Amniotic epithelial cell (primary cell): Measurements from ENCODE around the gene GJA10.
A peak's percentile ranks its signal among the peaks of the same experiment; 100 is the strongest.

ENCODE experiments used
- DNase-seq: peaks from one replicate; pipeline ENCODE4 v3.0.0-alpha.2; 2010; ENCODE audit warnings: low read depth

Gene GJA10

GRCh38 chr6:89917216-89917615 lies 22.9 kb downstream of the GJA10 start:
- DNase-seq = no peak

DNA sequence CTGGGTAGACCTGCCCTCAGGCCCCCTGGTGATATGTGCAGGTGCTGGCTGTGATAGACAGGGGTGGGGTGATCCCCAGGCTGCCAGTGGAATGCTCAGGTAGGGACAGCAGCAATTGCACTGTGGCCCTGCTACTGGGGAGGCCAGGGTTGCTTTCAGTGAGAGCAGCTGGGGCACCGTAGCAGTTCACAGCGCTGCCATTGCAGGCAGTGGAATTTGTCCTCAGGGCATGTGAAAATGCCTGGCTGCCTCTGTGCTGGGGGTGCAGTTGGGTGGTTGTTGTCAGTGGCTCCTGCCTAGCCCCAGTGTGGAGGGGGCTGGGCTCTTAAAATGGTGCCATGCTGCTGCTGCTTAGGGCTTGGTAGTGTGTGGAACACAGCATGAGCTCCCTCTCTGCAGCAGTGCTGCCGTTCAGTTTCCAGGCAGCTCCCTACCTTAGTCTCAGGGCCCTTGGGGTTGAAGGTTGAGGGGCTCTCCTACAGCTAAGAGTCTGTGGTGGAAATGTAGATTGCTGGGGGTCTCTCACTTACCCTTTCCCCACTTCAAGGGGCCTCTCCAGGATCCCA lies 23.6 kb downstream of the GJA10 start:
- DNase-seq = no peak

- DNase-seq = no peak
Measured at GRCh38 chr6:89921197-89921596, 26.9 kb downstream of the GJA10 start.

GRCh38 chr6:89921691-89922090 lies 27.4 kb downstream of the GJA10 start:
- DNase-seq = no peak

DNA sequence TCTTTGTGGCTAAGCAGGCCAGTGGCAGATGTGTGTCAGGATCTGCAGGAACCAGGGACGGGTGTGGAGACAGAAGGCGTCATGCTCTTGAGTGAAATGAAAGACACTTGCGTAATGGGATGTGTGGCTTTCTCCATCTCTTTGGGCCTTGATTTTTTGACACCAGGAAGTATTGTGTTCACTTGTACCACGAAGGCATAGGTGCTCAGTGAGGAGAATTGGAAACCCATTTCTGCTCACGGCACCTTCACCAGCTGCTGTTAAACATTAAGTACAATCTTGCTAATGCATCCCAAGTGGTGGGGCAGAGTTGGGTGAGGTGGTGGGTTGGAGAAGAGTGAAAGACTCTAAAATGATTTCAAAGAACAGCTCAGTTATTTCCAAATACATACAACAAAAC lies 30.0 kb downstream of the GJA10 start:
- no peak for DNase-seq

DNA sequence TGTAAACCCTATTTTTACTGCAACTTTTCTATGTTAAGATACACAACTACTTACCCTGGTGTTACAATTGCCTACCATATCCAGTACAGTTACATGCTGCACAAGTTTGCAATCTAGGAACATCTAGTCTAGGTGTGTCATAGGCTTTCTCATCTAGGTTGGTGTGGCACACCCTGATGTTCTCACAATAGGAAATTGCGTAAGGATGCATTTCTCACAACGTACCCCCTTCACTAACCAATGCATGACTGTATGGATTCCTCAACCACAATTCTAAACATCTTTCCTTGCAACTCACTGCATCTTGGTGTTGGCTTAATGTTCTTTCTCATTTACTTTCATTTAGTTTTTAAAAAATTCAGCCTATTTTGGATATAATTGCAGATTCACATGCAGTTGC lies 31.6 kb downstream of the GJA10 start:
- DNase-seq = peak; percentile 60

GRCh38 chr6:89927264-89927663 lies 33.0 kb downstream of the GJA10 start:
- no peak for DNase-seq

GRCh38 chr6:89927791-89928550 lies 33.7 kb downstream of the GJA10 start:
- DNase-seq = peak; percentile 42

DNA sequence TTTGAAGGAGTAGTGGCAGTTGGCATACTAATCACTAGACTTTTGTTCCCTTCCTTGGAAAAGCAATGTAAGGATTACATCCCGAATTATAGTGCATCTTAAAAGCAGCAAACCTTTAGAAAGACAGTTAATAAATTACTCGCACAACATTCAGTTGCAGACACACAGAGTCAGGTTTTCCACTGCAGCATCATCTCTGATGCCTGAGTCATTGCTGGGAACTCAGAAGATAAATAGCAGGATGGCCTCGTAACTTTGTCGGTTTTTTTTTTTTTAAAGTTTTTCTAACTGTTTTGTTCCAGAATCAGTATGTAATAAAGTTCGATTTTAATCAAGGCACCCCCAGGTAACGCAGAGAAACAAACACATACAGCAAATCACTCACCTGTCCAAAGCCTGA lies 34.3 kb downstream of the GJA10 start:
- DNase-seq = peak; percentile 53

DNA sequence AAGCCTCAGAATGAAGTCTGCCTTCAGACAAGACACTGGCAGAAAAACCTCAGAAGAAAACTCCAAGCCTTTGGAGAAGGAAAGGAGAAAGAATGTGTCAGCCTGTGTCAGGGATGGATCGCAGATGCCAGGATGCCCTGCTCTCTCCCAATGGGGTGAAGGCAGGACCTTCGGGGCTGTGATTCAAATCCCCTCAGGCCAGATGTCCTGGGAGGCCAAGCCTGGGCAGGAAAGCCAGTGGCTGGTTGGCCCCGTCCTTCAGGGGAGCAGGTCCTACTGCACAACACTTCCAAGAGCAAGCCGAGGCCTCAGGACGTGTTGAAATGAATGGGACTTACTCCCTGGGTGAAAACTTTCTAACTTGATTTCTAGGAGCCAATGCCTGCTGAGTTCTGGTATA lies 36.5 kb downstream of the GJA10 start:
- DNase-seq = no peak

DNA sequence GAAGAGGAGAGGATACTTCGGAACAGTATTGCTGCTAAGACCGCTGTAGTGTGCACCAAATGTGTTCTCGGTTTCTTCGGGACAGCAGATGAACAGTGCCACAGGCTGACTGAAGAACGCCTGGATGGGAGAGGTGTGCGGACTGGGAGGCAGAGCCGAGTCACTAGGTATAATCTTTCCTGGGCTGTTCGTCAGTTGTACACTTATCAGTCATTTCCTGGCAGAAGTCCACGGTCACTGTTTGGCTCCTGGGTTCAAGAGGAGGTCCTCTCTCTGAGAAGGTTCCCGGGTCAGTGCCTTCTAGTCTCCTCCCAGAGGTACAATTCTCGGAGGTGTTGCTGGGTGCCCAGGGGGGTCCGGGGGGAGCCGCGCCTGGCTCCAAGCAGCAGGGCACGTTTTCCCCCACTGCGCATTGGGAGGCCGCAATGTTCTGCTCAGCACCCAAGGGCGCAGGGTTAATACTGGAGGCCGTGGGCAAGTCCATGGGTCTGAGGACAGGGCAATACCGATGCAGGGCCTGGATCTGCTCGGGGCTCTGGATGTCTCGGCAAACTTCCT lies 38.1 kb downstream of the GJA10 start:
- DNase-seq = no peak

- DNase-seq = no peak
Measured at GRCh38 chr6:89934685-89935366, 40.6 kb downstream of the GJA10 start.

DNA sequence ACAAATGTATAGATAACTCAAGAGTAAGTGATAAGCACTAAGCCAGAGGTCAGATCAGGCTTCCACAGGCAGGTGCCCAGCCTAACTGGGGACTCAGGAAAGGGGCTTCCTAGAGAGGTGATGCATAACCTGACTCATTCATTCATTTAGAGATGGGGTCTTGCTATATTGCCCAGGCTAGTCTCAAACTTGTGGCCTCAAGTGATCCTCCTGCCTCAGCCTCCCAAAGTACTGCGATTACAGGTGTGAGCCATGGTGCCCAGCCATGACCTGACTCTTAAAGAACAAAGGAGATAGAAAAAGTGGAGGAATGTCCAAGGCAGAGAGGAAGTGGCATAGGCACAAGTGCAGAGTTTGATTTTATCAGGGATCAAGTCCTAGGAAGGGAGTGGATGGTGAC lies 41.9 kb downstream of the GJA10 start:
- DNase-seq = no peak

- DNase-seq = no peak
Measured at GRCh38 chr6:89938014-89938413, 43.7 kb downstream of the GJA10 start.

DNA sequence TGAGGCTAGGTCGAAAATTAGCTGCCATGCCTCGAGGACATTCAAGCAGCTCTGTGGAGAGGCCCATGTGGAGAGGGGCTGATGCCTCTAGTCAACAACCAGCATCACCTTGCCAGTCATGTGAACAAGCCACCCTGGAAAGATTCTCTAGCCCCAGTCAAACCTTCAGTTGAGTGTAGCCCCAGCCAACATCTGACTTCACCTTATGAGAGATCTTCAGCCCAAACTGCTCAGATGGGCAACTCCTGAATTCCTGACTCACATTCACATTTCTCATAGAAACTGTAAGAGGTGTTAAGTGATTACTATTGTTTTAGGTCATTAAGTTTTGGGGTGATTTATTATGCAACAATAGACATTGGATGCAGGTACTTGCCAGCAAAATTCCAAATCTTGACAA lies 44.9 kb downstream of the GJA10 start:
- DNase-seq = no peak

DNA sequence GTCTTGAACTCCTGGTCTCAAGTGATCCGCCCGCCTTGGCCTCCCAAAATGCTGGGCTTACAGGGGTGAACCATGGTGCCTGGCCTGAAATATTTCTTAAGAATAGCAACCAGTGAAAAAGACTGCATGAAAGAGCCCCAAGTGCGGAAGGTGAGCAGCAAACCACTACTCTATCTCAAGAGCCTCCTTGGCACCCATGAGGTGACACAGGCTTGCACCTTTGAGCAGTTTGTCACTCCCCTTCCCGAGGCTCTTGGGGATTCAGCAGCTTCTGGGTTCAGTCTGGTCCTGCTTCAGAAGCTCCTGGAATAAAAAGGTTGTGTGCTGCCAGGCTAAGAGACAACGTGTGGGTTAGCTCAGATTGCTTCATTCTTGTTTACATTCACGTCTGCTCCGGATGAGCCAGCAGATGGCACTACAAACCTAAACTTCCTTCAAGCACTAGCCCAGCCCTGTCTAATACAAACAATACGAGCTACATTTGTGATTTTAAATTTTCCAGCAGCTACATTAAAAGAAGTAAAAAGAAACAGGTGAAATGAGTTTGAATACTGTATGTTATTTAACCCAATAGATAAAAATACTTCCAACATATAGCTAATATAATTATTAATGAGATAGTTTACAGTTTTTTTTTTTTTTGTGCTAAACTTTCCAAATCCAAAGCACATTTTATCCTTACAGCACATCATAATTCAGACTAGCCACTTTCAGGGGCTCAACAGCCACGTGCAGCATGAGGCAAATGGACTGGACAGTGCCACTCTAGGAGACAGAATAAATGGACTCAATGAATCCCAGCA lies 46.2 kb downstream of the GJA10 start:
- peak; percentile 86 for DNase-seq

GRCh38 chr6:89941031-89941762 lies 46.9 kb downstream of the GJA10 start:
- DNase-seq = no peak

DNA sequence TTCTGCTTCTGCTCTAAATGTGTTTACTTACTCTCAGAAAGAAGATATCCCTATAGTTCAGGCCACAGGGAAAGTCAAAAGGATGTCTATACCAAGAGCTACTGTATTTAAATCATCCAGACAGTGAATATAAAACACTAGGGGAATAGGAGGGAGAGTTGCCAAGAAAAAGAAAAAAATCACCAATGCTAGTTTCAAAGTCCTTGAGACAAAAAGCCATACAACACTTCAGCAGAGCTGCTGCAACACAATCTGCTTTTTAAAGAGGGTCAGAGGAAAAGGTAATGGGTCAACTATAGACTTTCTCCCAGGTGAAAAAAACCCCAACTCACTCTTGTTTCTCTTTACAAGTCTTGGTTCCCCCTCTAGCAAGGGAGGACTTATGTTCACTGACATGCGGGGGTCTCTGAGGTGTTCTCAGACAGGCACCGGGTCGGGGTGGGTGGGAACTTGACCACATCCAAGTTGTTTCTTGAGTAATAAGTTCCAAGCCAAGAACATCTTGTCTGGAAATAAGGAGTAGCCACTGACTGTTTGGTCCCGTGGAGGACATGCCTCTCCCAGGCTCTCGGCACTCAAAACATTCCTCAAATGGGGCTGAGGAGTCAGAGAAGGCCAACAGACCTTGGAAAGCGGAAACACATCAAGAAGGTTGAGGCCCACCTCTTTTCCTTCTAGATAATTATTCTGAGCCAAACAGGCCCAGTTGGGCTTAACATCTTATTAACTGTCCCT lies 47.7 kb downstream of the GJA10 start:
- no peak for DNase-seq

- DNase-seq = no peak
Measured at GRCh38 chr6:89942601-89943000, 48.3 kb downstream of the GJA10 start.

DNA sequence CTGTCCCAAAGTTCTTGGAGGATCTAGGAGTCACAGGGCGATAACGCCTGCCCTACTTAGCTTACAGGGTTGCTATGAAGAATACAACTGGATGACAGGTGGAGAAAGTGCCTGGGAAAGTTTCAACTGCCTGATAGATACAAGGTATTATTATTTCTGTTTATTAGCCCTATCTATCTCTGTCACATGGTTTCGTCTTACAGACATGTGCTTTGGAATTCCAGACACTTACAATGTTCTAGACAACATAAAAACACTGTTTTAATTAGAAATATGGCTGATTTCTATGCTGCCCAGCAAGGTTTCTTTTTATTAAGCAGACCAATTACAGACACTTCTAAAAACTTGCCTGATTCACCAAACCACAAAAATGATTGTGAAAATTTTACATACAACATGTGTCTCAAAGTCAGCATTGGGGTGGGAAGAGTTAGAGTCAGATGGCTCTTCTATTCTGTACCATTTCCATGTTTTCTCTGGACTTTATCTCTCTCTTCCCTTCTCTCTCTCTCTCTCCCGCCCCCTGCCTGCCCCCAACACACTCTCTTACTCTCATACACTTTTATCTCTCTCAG lies 50.0 kb downstream of the GJA10 start:
- DNase-seq = peak; percentile 57
